MCF 10A (cell line): Measurements from ENCODE around the gene ACKR1. TPM values are rescaled to one million over a fixed set of nuclear protein-coding genes. Genes with fewer than 3 reads are reported as not detected.

Experiments
- BruUV-seq: library from RNA; stranded (reverse); fragments of 400-500 nt; replicated peaks from 2 replicates; lab custom pipeline; 2021; lab: Mats Ljungman, UMichigan
- CTCF ChIA-PET: fragments of 300-600 bp; sonication (Branson Sonifier 250); formaldehyde crosslinking; extraction: SDS; loops from one replicate; lab custom pipeline; 2021; ENCODE audit warnings: antibody characterized with exemption, inconsistent platforms; lab: Yijun Ruan, JAX
- POLR2A ChIA-PET: fragments of 300-600, 350-650 bp; sonication (Branson Sonifier 250); formaldehyde crosslinking; extraction: SDS; loops from one replicate; lab custom pipeline; 2020; ENCODE audit warnings: antibody characterized with exemption, inconsistent platforms; lab: Yijun Ruan, JAX
- DNase-seq: peaks from one replicate; pipeline ENCODE4 v3.0.0-alpha.2; 2018; ENCODE audit not compliant: unreplicated experiment
- H3K27ac Mint-ChIP-seq: one replicate; pipeline ENCODE4 v1.8.0; 2022; ENCODE audit warnings: mild to moderate bottlenecking, low read depth, mixed read lengths; ENCODE audit not compliant: unreplicated experiment
- H3K27me3 Mint-ChIP-seq: one replicate; pipeline ENCODE4 v1.8.0; 2022; ENCODE audit warnings: mixed read lengths; ENCODE audit not compliant: insufficient read depth, unreplicated experiment
- H3K36me3 Mint-ChIP-seq: one replicate; pipeline ENCODE4 v1.8.0; 2022; ENCODE audit warnings: mild to moderate bottlenecking, moderate library complexity, mixed read lengths; ENCODE audit not compliant: insufficient read depth, unreplicated experiment
- H3K4me1 Mint-ChIP-seq: one replicate; pipeline ENCODE4 v1.8.0; 2022; ENCODE audit warnings: mixed read lengths; ENCODE audit not compliant: insufficient read depth, unreplicated experiment
- H3K4me3 Mint-ChIP-seq: one replicate; pipeline ENCODE4 v1.8.0; 2022; ENCODE audit warnings: mild to moderate bottlenecking, moderate library complexity, mixed read lengths; ENCODE audit not compliant: unreplicated experiment
- H3K9me3 Mint-ChIP-seq: one replicate; pipeline ENCODE4 v1.8.0; 2022; ENCODE audit warnings: mixed read lengths; ENCODE audit not compliant: unreplicated experiment
- CTCF ChIP-seq: fragments of 200-600 bp; IDR thresholded peaks from one replicate; pipeline ENCODE4 v1.8.0; 2022; ENCODE audit warnings: antibody characterized with exemption, mild to moderate bottlenecking; ENCODE audit not compliant: unreplicated experiment
- intact Hi-C: fragments of 100-400 bp; cut with micrococcal nuclease; formaldehyde crosslinking; loops from 2 replicates; pipeline ENCODE4 v1.14.1; 2022
- total RNA-seq: library from RNA; stranded (reverse); gene quantifications from 2 replicates; pipeline ENCODE4 v1.2.3, GENCODE V29; 2022

Gene ACKR1
- total RNA-seq, 1 experiment from 2014 or later = 47.6 TPM

GRCh38 chr1:159214149-159214760 is 9.6 kb downstream of the ACKR1 start:
- peak; percentile 92 for TF ChIP-seq CTCF
- no peak overlapping the region for H3K4me3 Mint-ChIP-seq
- BruUV-seq = no TSS peak
- CTCF ChIA-PET = interaction anchor here (0.5 to 17.2 kb wide), 81 partner anchors 9 to 1490 kb away, joined by 3 to 385 read pairs (median 5); partner anchors contain the start of genes ACKR1, DUSP23, FCRL6 and OR10J1
- H3K4me1 Mint-ChIP-seq = peaks cover 42% of the 10 kb centered on the region
- intact Hi-C loops = loop anchor here (1.0 to 5.0 kb wide), 5 partner anchors 383 to 677 kb away; no protein-coding TSS in a partner anchor
- POLR2A ChIA-PET = interaction anchor here (0.6 to 2.6 kb wide), 13 partner anchors 8 to 747 kb away, joined by 3 to 17 read pairs (median 6); partner anchors contain the start of gene DUSP23
- DNase-seq = peak; percentile 75
- no peaks in the 10 kb centered on the region for H3K36me3 Mint-ChIP-seq
- H3K27ac Mint-ChIP-seq = peak overlapping the region; percentile 30
- H3K9me3 Mint-ChIP-seq = no peaks in the 10 kb centered on the region
- no peaks in the 10 kb centered on the region for H3K27me3 Mint-ChIP-seq

GRCh38 chr1:159218649-159219636 is 14.3 kb downstream of the ACKR1 start:
- no peak overlapping the region for H3K27ac Mint-ChIP-seq
- intact Hi-C loops = no loop called here

GRCh38 chr1:159222075-159222865 is 17.6 kb downstream of the ACKR1 start:
- no peaks in the 10 kb centered on the region for H3K36me3 Mint-ChIP-seq
- H3K27ac Mint-ChIP-seq = no peak overlapping the region
- intact Hi-C loops = no loop called here
- CTCF ChIA-PET = interaction anchor here (0.6 to 6.2 kb wide), 12 partner anchors 9 to 739 kb away, joined by 3 to 120 read pairs (median 5); partner anchors contain the start of gene ACKR1
- no peaks in the 10 kb centered on the region for H3K9me3 Mint-ChIP-seq
- DNase-seq = no peak
- no TSS peak for BruUV-seq
- POLR2A ChIA-PET = interaction anchor here (0.6 to 1.5 kb wide), 4 partner anchors 8 to 554 kb away, joined by 3 to 6 read pairs (median 4); no protein-coding TSS in a partner anchor
- no peaks in the 10 kb centered on the region for H3K27me3 Mint-ChIP-seq
- H3K4me1 Mint-ChIP-seq = peaks cover 6% of the 10 kb centered on the region
- TF ChIP-seq CTCF = no peak
- no peak overlapping the region for H3K4me3 Mint-ChIP-seq

More at GRCh38 chr1:159218649-159219636, 14.3 kb downstream of the ACKR1 start:
- no peak for TF ChIP-seq CTCF
- Mint-ChIP-seq H3K36me3 (no peaks in the 10 kb centered on the region), H3K4me1 (peaks cover 12% of the 10 kb centered on the region), H3K9me3 (no peaks in the 10 kb centered on the region), H3K4me3 (no peak overlapping the region), H3K27me3 (no peaks in the 10 kb centered on the region)
- CTCF ChIA-PET = interaction anchor here (0.5 to 14.0 kb wide), 11 partner anchors 7 to 562 kb away, joined by 3 to 385 read pairs (median 3); no protein-coding TSS in a partner anchor
- no TSS peak for BruUV-seq
- DNase-seq = no peak
- POLR2A ChIA-PET = interaction anchor here (0.6 kb wide), 1 partner anchor 564 kb away, joined by 4 read pairs; no protein-coding TSS in a partner anchor
